Loucy (cell line): Measurements from ENCODE around the gene AGXT.

Source experiments
- H2AFZ ChIP-seq: fragments of 200-600 bp; sonication (generic); 2 replicates; pipeline ENCODE4 v1.6.0; 2016; ENCODE audit warnings: antibody characterized with exemption, mild to moderate bottlenecking, low read length, moderate library complexity
- H3F3A ChIP-seq: fragments of 200-600 bp; 2 replicates; pipeline ENCODE4 v1.6.0; 2016; ENCODE audit warnings: antibody characterized with exemption, low read depth, mild to moderate bottlenecking
- H3K27me3 ChIP-seq: fragments of 200-600 bp; sonication (generic); 2 replicates; pipeline ENCODE4 v1.6.1; 2014; ENCODE audit warnings: low read length, mild to moderate bottlenecking; ENCODE audit not compliant: insufficient read depth, poor library complexity, severe bottlenecking
- H3K36me3 ChIP-seq: fragments of 200-600 bp; sonication (generic); 2 replicates; pipeline ENCODE4 v1.6.1; 2016; ENCODE audit warnings: low read length; ENCODE audit not compliant: insufficient read depth
- H3K4me1 ChIP-seq: fragments of 200-600 bp; sonication (generic); 2 replicates; pipeline ENCODE4 v1.5.1; 2014; ENCODE audit warnings: low read length, mild to moderate bottlenecking; ENCODE audit not compliant: insufficient read depth, poor library complexity, severe bottlenecking
- H3K4me2 ChIP-seq: fragments of 200-600 bp; sonication (generic); 2 replicates; pipeline ENCODE4 v1.6.0; 2014; ENCODE audit warnings: antibody characterized with exemption, low read length, low read depth, mild to moderate bottlenecking; ENCODE audit not compliant: poor library complexity, severe bottlenecking
- H3K4me3 ChIP-seq: fragments of 200-600 bp; sonication (generic); 2 replicates; pipeline ENCODE4 v1.5.1; 2014; ENCODE audit warnings: low read length, mild to moderate bottlenecking, mixed read lengths; ENCODE audit not compliant: poor library complexity, severe bottlenecking
- H3K79me2 ChIP-seq: fragments of 200-600 bp; sonication (generic); 2 replicates; pipeline ENCODE4 v1.6.1; 2014; ENCODE audit warnings: low read length; ENCODE audit not compliant: insufficient read depth
- H3K9ac ChIP-seq: fragments of 200-600 bp; sonication (generic); 2 replicates; pipeline ENCODE4 v1.6.0; 2014; ENCODE audit warnings: mild to moderate bottlenecking, low read depth, low read length, moderate library complexity; ENCODE audit not compliant: poor library complexity, severe bottlenecking
- H3K9me2 ChIP-seq: fragments of 200-600 bp; sonication (generic); replicated peaks from 2 replicates; pipeline ENCODE4 v1.6.1; 2016; ENCODE audit warnings: low read depth, low read length, mixed read lengths
- H3K9me3 ChIP-seq: fragments of 200-600 bp; sonication (generic); 2 replicates; pipeline ENCODE4 v1.6.1; 2014; ENCODE audit warnings: mild to moderate bottlenecking, antibody characterized with exemption, low read length, low read depth; ENCODE audit not compliant: insufficient read depth
- H4K20me1 ChIP-seq: fragments of 200-600 bp; sonication (generic); 2 replicates; pipeline ENCODE4 v1.6.0; 2014; ENCODE audit warnings: antibody characterized with exemption, low read length, mild to moderate bottlenecking; ENCODE audit not compliant: insufficient read depth, poor library complexity, severe bottlenecking
- CTCF ChIP-seq: fragments of 200-600 bp; sonication (generic); conservative IDR thresholded peaks from 2 replicates; pipeline ENCODE4 v1.5.1; 2014; ENCODE audit warnings: mild to moderate bottlenecking, antibody characterized with exemption, low read length
- EZH2phosphoT487 ChIP-seq: fragments of 200-600 bp; IDR thresholded peaks from 2 replicates; pipeline ENCODE4 v1.6.1; 2018; ENCODE audit warnings: antibody characterized with exemption, mild to moderate bottlenecking, moderate library complexity, borderline replicate concordance

The AGXT gene

GRCh38 chr2:240846873-240847595 lies 21.6 kb upstream of the AGXT start:
- Histone ChIP-seq H3K9me3 (no peaks in the 10 kb centered on the region), H2AFZ (no peak overlapping the region), H4K20me1 (no peaks in the 10 kb centered on the region), H3K36me3 (no peaks in the 10 kb centered on the region), H3K4me2 (no peak overlapping the region), H3F3A (no peaks in the 10 kb centered on the region), H3K4me1 (no peaks in the 10 kb centered on the region), H3K27me3 (no peaks in the 10 kb centered on the region), H3K9me2 (no peaks in the 10 kb centered on the region), H3K9ac (no peak overlapping the region), H3K4me3 (no peak overlapping the region), H3K79me2 (no peaks in the 10 kb centered on the region)
- no peak for TF ChIP-seq EZH2phosphoT487
- TF ChIP-seq CTCF, result no peak

- Histone ChIP-seq H3K4me2 (no peak overlapping the region), H3K27me3 (no peaks in the 10 kb centered on the region), H3K36me3 (no peaks in the 10 kb centered on the region), H3K4me3 (no peak overlapping the region), H3F3A (no peaks in the 10 kb centered on the region), H3K9me3 (no peaks in the 10 kb centered on the region), H3K9ac (no peak overlapping the region), H4K20me1 (no peaks in the 10 kb centered on the region), H3K79me2 (no peaks in the 10 kb centered on the region), H2AFZ (no peak overlapping the region), H3K4me1 (no peaks in the 10 kb centered on the region), H3K9me2 (no peaks in the 10 kb centered on the region)
- TF ChIP-seq CTCF, result no peak
Observed at GRCh38 chr2:240847817-240848216, 20.8 kb upstream of the AGXT start.

- Histone ChIP-seq H3K9ac (no peak overlapping the region), H3K27me3 (no peaks in the 10 kb centered on the region), H3K36me3 (no peaks in the 10 kb centered on the region), H3K79me2 (no peaks in the 10 kb centered on the region), H3K4me1 (no peaks in the 10 kb centered on the region), H2AFZ (no peak overlapping the region), H3F3A (no peaks in the 10 kb centered on the region), H3K4me2 (no peak overlapping the region), H4K20me1 (no peaks in the 10 kb centered on the region), H3K9me2 (no peaks in the 10 kb centered on the region), H3K4me3 (no peak overlapping the region), H3K9me3 (peaks cover 1% of the 10 kb centered on the region; the same call in 1 of the 2 replicates)
- TF ChIP-seq EZH2phosphoT487, result no peak
- no peak for TF ChIP-seq CTCF
Observed at GRCh38 chr2:240848900-240849680, 19.5 kb upstream of the AGXT start.
